Astrocyte (in vitro differentiated cells and primary cell): ENCODE data around the gene TYW3.

ENCODE experiments used
- EZH2 ChIP-seq: IDR thresholded peaks from 2 replicates; pipeline ENCODE4 v1.6.1; 2012; ENCODE audit warnings: mild to moderate bottlenecking, low read length, inconsistent platforms; ENCODE audit not compliant: insufficient read depth
- TF ChIP-seq, protein P1 (sequence below): IDR thresholded peaks from 2 replicates; pipeline ENCODE4 v1.5.1; 2011; ENCODE audit warnings: low read depth, mild to moderate bottlenecking, inconsistent platforms, low read length, moderate library complexity; ENCODE audit not compliant: insufficient read depth

DNA sequence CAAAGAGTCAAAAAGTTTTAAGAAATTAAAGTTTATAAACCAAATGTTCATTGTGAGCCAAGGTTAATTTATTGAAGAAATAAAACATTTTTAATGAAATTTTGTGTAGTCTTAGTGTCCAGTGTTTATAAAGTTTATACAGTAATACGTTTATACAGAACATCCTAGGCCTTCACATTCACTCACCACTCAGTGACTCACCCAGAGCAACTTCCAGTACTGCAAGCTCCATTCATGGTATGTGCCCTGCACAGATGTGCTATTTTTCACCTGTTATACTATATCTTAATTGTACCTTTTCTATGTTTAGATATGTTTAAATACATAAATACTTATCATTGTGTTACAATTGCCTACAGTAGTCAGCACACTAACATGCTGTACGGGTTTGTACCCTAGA, 33.6 kb downstream of the TYW3 start:
- no peak for TF ChIP-seq EZH2
- TF ChIP-seq, protein P1, sequence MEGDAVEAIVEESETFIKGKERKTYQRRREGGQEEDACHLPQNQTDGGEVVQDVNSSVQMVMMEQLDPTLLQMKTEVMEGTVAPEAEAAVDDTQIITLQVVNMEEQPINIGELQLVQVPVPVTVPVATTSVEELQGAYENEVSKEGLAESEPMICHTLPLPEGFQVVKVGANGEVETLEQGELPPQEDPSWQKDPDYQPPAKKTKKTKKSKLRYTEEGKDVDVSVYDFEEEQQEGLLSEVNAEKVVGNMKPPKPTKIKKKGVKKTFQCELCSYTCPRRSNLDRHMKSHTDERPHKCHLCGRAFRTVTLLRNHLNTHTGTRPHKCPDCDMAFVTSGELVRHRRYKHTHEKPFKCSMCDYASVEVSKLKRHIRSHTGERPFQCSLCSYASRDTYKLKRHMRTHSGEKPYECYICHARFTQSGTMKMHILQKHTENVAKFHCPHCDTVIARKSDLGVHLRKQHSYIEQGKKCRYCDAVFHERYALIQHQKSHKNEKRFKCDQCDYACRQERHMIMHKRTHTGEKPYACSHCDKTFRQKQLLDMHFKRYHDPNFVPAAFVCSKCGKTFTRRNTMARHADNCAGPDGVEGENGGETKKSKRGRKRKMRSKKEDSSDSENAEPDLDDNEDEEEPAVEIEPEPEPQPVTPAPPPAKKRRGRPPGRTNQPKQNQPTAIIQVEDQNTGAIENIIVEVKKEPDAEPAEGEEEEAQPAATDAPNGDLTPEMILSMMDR, result no peak
